ENCODE data around the gene KCNK18.
A peak's percentile ranks its signal among the peaks of the same experiment; 100 is the strongest.

Gene KCNK18

GRCh38 chr10:117216028-117216427 lies 18.7 kb downstream of the KCNK18 start:
- no peak for DNase-seq
- no peaks in the 10 kb centered on the region for H3K79me2 ChIP-seq (ENCODE audit: insufficient read depth, low read length)
- no peak overlapping the region for H3K27ac ChIP-seq (ENCODE audit: low read length)
- H3K4me2 ChIP-seq (ENCODE audit: insufficient read depth, low read length): no peak overlapping the region
- no peaks in the 10 kb centered on the region for H4K20me1 ChIP-seq (ENCODE audit: insufficient read depth, low read length)
- H3K36me3 ChIP-seq (ENCODE audit: insufficient read depth, low read length): no peaks in the 10 kb centered on the region
- no peak overlapping the region for H2AFZ ChIP-seq (ENCODE audit: low read depth, low read length)
- no peaks in the 10 kb centered on the region for H3K27me3 ChIP-seq (ENCODE audit: insufficient read depth, low read length, poor library complexity)
- no peaks in the 10 kb centered on the region for H3K4me1 ChIP-seq (ENCODE audit: insufficient read depth, low read length)
- TF ChIP-seq CTCF (IDR thresholded peaks at IDR 0.05; ENCODE audit: borderline replicate concordance, extremely low read depth, low read length, poor library complexity, severe bottlenecking) (no peak), EZH2 (IDR thresholded peaks at IDR 0.05; ENCODE audit: borderline replicate concordance, low read depth, low read length, severe bottlenecking) (no peak)
- ATAC-seq (ENCODE audit: insufficient read depth, low read depth): no peak
- no peak overlapping the region for H3K9ac ChIP-seq (ENCODE audit: low read depth, low read length)
- H3K9me3 ChIP-seq (ENCODE audit: insufficient read depth, low read length, severe bottlenecking): no peaks in the 10 kb centered on the region
- H3K4me3 ChIP-seq (ENCODE audit: low read depth in 1 of 2, low read length in 2 of 2): no peak overlapping the region

GRCh38 chr10:117216611-117217195 lies 19.4 kb downstream of the KCNK18 start:
- Histone ChIP-seq H3K9ac (ENCODE audit: low read depth, low read length) (no peak overlapping the region), H3K4me2 (ENCODE audit: insufficient read depth, low read length) (no peak overlapping the region), H3K4me3 (ENCODE audit: low read depth in 1 of 2, low read length in 2 of 2) (no peak overlapping the region), H3K9me3 (ENCODE audit: insufficient read depth, low read length, severe bottlenecking) (no peaks in the 10 kb centered on the region), H3K36me3 (ENCODE audit: insufficient read depth, low read length) (no peaks in the 10 kb centered on the region), H3K27me3 (ENCODE audit: insufficient read depth, low read length, poor library complexity) (no peaks in the 10 kb centered on the region), H3K79me2 (ENCODE audit: insufficient read depth, low read length) (no peaks in the 10 kb centered on the region), H4K20me1 (ENCODE audit: insufficient read depth, low read length) (no peaks in the 10 kb centered on the region), H3K4me1 (ENCODE audit: insufficient read depth, low read length) (no peaks in the 10 kb centered on the region), H2AFZ (ENCODE audit: low read depth, low read length) (no peak overlapping the region), H3K27ac (ENCODE audit: low read length) (no peak overlapping the region)
- DNase-seq (peak; percentile 10), ATAC-seq (ENCODE audit: insufficient read depth, low read depth) (peak; percentile 50; the same call in 1 of the 3 replicates)
- TF ChIP-seq CTCF (IDR thresholded peaks at IDR 0.05; ENCODE audit: borderline replicate concordance, extremely low read depth, low read length, poor library complexity, severe bottlenecking) (peak; percentile 56), EZH2 (IDR thresholded peaks at IDR 0.05; ENCODE audit: borderline replicate concordance, low read depth, low read length, severe bottlenecking) (no peak)

DNA sequence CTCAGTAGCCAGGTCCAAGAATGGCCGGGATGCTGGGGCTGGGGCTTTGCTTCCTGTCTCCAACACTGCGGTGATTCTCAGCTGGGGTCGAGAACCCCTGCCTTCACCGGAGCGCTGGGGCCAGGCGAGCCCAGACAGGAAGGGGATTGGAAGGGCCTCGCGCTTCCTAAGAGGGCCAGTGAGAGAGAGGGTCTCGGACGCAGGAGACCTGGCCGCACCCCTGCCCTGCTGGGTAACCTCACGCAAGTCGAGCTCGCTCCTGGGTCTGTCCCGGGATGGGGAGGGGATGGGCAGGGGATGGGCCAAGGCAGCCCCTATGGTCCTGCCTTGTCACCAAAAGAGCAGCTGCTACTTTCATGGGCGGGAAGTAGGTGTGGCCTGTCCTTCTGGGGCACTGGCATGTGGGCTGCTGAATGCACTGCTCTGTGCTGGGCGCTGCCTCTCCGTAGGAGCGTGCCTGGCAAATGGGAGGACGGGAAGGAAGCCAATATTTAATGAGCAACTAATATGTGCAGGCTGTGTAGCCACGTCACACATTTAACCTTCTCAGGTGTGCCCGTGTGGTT lies 20.0 kb downstream of the KCNK18 start:
- H3K4me3 ChIP-seq (ENCODE audit: low read depth in 1 of 2, low read length in 2 of 2): no peak overlapping the region
- no peak for DNase-seq
- H3K4me2 ChIP-seq (ENCODE audit: insufficient read depth, low read length): no peak overlapping the region
- TF ChIP-seq EZH2 (IDR thresholded peaks at IDR 0.05; ENCODE audit: borderline replicate concordance, low read depth, low read length, severe bottlenecking): no peak
- TF ChIP-seq CTCF (IDR thresholded peaks at IDR 0.05; ENCODE audit: borderline replicate concordance, extremely low read depth, low read length, poor library complexity, severe bottlenecking): no peak
- H3K27me3 ChIP-seq (ENCODE audit: insufficient read depth, low read length, poor library complexity): no peaks in the 10 kb centered on the region
- no peaks in the 10 kb centered on the region for H3K4me1 ChIP-seq (ENCODE audit: insufficient read depth, low read length)
- no peaks in the 10 kb centered on the region for H4K20me1 ChIP-seq (ENCODE audit: insufficient read depth, low read length)
- H3K9ac ChIP-seq (ENCODE audit: low read depth, low read length): no peak overlapping the region
- H3K36me3 ChIP-seq (ENCODE audit: insufficient read depth, low read length): no peaks in the 10 kb centered on the region
- H3K27ac ChIP-seq (ENCODE audit: low read length): no peak overlapping the region
- no peak for ATAC-seq (ENCODE audit: insufficient read depth, low read depth)
- H2AFZ ChIP-seq (ENCODE audit: low read depth, low read length): no peak overlapping the region
- no peaks in the 10 kb centered on the region for H3K9me3 ChIP-seq (ENCODE audit: insufficient read depth, low read length, severe bottlenecking)
- no peaks in the 10 kb centered on the region for H3K79me2 ChIP-seq (ENCODE audit: insufficient read depth, low read length)
